Mucosa of gallbladder (tissue), 1 donor: ENCODE results near the gene MRPS6. TPM values are rescaled to one million over a fixed set of nuclear protein-coding genes. Genes with fewer than 3 reads are reported as not detected.

Experiments
- DNase-seq: peaks from one replicate; pipeline ENCODE4 v3.0.0-alpha.2; 2020; ENCODE audit warnings: low spot score
- total RNA-seq: library from RNA; stranded (reverse); gene quantifications from one replicate; pipeline ENCODE4 v1.2.1, GENCODE V29; 2021
- donor health status: DM: no; HTN: no; CAD: no.

Gene MRPS6
- total RNA-seq, 1 donor from 2014 or later: 44.9 TPM

DNA sequence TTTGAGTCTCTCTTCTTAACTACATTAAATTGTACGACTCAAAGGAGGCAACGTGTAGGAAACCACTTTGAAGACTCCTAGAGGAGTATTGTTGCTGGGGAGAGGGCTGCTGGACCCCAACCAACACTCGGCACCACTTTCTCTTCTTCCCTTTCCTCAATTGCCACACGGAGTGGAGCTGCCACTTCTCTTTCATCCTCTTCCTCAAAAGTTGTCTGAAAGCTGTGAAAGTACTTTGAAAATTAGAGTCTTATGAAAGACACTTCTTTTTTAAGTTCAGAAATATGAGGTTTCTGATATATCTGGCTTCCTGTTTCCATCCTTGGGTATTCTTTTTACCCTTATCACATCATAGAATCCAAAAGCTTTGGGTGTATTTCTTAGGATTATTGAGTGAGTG is 59.5 kb downstream of the MRPS6 start:
- DNase-seq: no peak

DNA sequence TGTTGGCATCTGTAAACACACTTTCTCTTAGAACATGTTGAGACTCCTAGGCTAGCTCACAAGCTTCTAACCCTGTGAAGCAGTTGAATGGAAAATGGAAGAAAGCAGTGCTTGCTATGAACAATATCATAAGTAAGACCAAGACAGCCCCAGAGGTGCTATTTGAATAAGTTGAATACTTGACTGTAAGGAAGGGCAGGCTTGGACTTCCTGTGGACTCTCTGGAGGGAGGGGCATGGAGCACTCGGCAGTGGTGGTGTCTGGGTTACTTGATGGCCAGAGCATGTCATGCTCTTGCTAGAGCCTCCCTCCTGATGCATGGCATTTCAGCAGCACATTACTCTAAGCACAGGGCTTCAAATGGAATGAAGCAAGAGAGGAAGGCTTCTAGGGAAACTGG is 60.0 kb downstream of the MRPS6 start:
- no peak for DNase-seq

DNA sequence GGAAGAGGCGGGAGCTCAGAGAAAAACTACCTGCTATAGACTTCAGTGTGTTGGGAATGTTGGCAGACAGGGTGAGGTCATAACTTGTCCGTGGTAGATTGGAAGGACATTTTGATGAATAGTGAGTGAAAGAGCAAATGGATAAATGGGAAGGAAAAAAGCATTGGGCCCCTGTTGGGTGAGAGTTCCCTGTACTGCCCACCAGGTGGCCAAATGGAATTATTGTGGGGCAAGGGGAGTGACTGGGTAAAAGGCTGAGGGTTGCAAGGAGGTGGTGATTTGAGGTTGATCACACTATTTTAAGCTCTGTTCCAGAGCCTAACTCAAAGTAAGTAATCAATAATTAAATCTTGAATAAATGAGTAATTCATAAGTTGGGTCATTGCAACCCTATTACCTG is 60.4 kb downstream of the MRPS6 start:
- no peak for DNase-seq

- DNase-seq: no peak
These were observed 62.0 kb downstream of the MRPS6 start for GRCh38 chr21:34135330-34135729.

GRCh38 chr21:34141373-34141772 is 68.0 kb downstream of the MRPS6 start:
- no peak for DNase-seq

- no peak for DNase-seq
These were observed 70.4 kb downstream of the MRPS6 start for GRCh38 chr21:34143685-34144182.

GRCh38 chr21:34144224-34144623 is 70.8 kb downstream of the MRPS6 start:
- DNase-seq: no peak

GRCh38 chr21:34147792-34148418 is 74.5 kb downstream of the MRPS6 start:
- DNase-seq: no peak

- no peak for DNase-seq
These were observed 75.0 kb downstream of the MRPS6 start for GRCh38 chr21:34148419-34148804.

- DNase-seq: no peak
These were observed 75.6 kb downstream of the MRPS6 start for GRCh38 chr21:34148826-34149558.

GRCh38 chr21:34152500-34152899 is 79.1 kb downstream of the MRPS6 start:
- no peak for DNase-seq

DNA sequence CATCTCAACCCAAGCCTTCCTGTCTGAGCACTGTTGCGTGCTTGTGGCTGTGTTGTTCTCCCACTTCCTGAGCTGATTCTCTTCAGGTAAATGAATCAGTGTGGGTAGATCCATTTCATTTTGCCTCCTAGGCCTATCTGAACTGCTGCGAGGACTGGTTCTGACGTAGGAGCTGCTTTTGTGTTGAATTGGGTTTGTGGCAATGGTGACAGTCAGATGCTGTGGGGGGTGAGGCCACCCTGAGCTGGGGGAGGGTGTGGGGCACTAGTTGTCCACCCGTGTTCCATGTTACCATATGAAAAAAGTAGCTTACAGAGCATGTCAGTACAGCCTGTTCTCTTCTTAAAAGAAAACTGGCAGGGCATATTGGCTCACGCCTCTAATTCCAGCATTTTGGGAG is 81.5 kb downstream of the MRPS6 start:
- no peak for DNase-seq

GRCh38 chr21:34156957-34157356 is 83.6 kb downstream of the MRPS6 start:
- no peak for DNase-seq

- DNase-seq: no peak
These were observed 84.1 kb downstream of the MRPS6 start for GRCh38 chr21:34157521-34157920.

DNA sequence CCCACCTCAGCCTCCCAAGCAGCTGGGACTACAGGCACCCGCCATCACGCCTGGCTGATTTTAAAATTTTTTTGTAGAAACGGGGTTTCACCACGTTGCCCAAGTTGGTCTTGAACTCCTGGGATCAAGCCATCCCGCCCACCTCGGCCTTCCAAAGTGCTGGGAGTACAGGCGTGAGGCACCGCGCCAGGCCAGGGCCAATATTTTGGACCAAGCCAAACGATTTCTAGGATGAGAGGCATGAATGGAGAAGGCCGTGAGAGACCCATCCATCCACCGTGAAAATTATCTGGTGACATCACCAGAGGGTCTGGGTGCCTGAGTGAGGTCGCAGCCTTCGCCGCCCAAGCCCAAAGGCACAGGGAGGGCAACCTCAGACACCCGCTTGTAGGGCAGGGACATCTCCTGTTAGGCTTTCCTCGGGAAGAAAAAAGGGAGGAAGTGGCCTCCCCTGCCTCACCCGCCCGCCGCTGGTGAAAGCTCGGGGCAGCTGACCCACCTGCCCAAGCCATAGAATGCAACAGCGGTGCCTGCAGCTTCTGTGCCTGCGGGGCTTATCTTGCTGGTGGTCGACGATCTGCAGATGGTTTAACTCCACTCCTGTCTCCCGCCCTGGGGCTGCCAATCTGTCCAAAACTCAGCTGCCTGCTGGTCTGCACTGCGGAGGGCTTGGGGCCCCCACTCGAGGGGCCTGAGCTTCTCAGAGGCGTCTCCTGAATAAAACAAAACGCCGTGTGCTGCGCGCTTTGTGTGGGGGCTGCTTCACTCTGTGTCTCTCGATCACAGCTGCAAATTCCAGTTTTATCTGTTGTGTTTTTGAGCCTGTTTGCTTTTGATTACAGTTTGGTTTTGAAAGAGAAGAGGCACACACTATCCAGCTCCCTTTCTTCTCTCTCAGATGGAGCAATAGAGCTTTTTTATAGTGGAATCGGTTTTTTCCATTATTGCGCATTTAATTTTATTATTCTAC is 85.8 kb downstream of the MRPS6 start:
- no peak for DNase-seq

DNA sequence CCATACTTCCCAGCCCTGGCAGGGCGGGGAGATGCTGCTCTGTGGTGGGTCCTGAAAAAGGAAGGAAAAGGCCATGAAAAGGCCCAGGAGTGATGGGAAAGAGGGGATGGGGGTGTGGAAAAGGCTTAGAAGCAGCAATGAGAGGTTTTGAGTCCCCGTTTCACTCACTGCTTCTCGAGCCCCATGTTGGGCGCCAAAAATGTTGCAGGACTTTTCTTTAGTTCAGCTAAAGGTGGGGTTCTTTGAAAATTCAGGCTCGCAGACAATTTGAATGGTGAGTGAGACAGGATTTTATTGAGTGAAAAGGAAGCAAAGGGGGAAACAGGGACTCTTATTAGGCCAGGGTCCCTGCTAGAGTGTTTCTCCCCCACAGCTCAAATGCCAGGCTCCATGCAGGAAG is 93.1 kb downstream of the MRPS6 start:
- DNase-seq: no peak

DNA sequence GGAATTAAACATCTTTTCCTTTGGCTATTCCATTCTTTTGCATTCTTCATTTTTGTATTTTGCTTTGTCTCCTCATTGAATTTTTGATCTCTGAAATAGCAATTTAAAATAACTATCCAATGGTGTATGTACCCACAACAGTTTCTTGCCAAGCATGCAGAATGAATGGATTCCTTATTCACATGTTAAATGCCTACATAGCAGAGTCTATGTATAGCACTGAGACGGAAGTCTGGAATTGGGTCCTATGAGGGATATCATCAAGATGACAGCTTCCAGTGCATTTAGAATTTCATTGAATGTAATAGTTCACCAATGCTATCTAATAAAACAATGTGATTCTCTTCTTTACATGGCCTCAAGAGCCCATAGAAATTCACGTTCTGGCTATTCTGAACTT is 97.5 kb downstream of the MRPS6 start:
- no peak for DNase-seq

- DNase-seq: no peak
These were observed 101.1 kb downstream of the MRPS6 start for GRCh38 chr21:34174470-34174869.

- no peak for DNase-seq
These were observed 103.1 kb downstream of the MRPS6 start for GRCh38 chr21:34176448-34176847.

DNA sequence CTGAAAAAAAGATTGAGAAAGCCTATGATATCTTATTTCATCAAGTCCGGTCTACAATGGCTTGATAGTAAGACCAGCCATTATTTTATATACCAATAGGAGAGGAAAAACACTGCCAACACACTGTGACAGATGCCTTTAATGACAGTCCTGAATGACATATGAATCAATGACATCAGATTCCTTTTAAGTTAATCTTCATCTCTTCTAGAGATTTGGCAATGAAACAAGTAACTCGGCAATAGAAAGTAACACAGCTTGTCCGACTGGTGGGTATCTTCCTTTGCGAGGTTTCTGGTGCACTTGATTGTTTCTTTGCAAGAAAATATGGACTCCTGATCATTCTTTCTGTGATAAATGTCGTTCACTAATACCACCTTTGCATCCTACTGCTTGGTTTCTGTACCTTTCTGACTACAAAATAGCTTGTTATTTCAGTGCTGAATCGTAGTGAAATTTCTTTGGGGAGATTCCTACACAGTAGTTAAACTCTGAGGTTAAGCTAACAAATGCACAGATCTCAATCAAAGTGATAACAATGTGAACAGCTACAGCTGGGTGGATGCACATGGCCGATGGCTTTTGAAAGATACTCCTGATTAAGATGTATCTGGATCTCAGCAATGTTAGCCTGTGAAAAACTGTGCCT is 104.7 kb downstream of the MRPS6 start:
- no peak for DNase-seq

GRCh38 chr21:34179204-34179935 is 106.0 kb downstream of the MRPS6 start:
- no peak for DNase-seq
